Measurements from ENCODE around the gene BARX1. TPM values are rescaled to one million over a fixed set of nuclear protein-coding genes. Genes with fewer than 3 reads are reported as not detected.

The BARX1 gene
- total RNA-seq, 4 donors from 2014 or later, result 17.1 to 20.2 (median 20.2) TPM; not detected in 1

- ATAC-seq (ENCODE audit: low FRiP score) (no peak), DNase-seq (ENCODE audit: low spot score) (no peak)
- no peak for TF ChIP-seq CTCF (IDR thresholded peaks at IDR 0.05)
Observed at GRCh38 chr9:93960971-93961841, 6.1 kb upstream of the BARX1 start.

GRCh38 chr9:93960221-93960970 lies 5.2 kb upstream of the BARX1 start:
- DNase-seq (ENCODE audit: low spot score) (no peak), ATAC-seq (ENCODE audit: low FRiP score) (no peak)
- TF ChIP-seq CTCF (IDR thresholded peaks at IDR 0.05), result no peak

- no peak for TF ChIP-seq CTCF (IDR thresholded peaks at IDR 0.05)
- no peak for DNase-seq (ENCODE audit: low spot score)
Observed at GRCh38 chr9:93959739-93960154, 4.6 kb upstream of the BARX1 start.

GRCh38 chr9:93958819-93959682 lies 3.9 kb upstream of the BARX1 start:
- ATAC-seq (ENCODE audit: low FRiP score), result no peak
- TF ChIP-seq CTCF (IDR thresholded peaks at IDR 0.05), result no peak
- no peak for DNase-seq (ENCODE audit: low spot score)

More at GRCh38 chr9:93959739-93960154, 4.6 kb upstream of the BARX1 start:
- no peak for ATAC-seq (ENCODE audit: low FRiP score)

- DNase-seq (ENCODE audit: low spot score) (no peak), ATAC-seq (ENCODE audit: low FRiP score) (no peak)
- no peak for TF ChIP-seq CTCF (IDR thresholded peaks at IDR 0.05)
Observed at GRCh38 chr9:93958121-93958818, 3.1 kb upstream of the BARX1 start.
